ENCODE measurements around the gene RIN1. TPM values are rescaled to one million over a fixed set of nuclear protein-coding genes. Genes with fewer than 3 reads are reported as not detected.
"Not testable (repeated sequence)": the region's sequence is repeated elsewhere in the genome, so short reads cannot be mapped to it uniquely, and the experiment has no call there.

Gene RIN1
- total RNA-seq, 1 donor from 2014 or later = 3.8 TPM

DNA sequence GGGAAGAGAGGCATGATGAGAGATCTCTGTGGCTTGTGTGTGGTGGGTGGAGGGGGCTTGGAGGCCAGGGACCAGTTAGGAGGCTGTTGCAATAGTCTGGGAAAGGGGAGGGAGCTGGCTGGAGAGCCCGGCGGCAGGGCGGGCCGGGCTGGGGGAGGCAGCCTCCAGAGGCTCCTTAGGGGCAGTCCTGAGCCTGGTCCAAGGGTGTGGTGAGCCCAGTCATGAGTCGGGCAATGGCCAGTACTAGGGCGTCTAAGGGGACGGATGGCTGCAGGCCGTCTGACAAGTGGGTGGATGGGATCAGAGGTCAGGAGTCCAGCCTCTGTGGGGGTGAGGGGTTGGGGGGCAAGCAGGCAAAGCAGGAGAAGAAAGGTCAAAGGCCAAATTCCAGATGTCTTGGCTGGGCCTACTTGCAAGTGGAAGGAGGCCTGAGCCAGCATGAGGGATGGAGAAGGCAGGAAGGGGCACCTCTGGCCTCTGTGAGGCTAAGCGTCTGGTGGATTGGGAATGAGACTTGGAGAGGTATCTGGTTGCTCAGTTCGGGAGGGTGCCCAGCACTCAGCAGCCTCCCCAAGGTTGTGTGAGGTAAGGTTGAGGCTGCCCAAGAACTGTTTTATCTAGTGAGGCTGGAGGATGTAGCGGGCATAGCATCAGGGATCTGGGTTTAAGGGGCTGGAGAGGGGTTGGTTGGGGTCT lies 13.4 kb downstream of the RIN1 start:
- no peaks in the 10 kb centered on the region for H3K27me3 ChIP-seq (ENCODE audit: control insufficient read depth, insufficient read depth, low read length)
- TF ChIP-seq, protein P1, sequence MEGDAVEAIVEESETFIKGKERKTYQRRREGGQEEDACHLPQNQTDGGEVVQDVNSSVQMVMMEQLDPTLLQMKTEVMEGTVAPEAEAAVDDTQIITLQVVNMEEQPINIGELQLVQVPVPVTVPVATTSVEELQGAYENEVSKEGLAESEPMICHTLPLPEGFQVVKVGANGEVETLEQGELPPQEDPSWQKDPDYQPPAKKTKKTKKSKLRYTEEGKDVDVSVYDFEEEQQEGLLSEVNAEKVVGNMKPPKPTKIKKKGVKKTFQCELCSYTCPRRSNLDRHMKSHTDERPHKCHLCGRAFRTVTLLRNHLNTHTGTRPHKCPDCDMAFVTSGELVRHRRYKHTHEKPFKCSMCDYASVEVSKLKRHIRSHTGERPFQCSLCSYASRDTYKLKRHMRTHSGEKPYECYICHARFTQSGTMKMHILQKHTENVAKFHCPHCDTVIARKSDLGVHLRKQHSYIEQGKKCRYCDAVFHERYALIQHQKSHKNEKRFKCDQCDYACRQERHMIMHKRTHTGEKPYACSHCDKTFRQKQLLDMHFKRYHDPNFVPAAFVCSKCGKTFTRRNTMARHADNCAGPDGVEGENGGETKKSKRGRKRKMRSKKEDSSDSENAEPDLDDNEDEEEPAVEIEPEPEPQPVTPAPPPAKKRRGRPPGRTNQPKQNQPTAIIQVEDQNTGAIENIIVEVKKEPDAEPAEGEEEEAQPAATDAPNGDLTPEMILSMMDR (IDR thresholded peaks at IDR 0.05; ENCODE audit: insufficient read depth, low read length, poor library complexity, severe bottlenecking) = no peak
- no peak overlapping the region for H3K4me3 ChIP-seq (ENCODE audit: low read depth, low read length)
- DNase-seq (ENCODE audit: low read depth) = no peak
- H3K36me3 ChIP-seq (ENCODE audit: control insufficient read depth, insufficient read depth, low read length) = no peaks in the 10 kb centered on the region

DNA sequence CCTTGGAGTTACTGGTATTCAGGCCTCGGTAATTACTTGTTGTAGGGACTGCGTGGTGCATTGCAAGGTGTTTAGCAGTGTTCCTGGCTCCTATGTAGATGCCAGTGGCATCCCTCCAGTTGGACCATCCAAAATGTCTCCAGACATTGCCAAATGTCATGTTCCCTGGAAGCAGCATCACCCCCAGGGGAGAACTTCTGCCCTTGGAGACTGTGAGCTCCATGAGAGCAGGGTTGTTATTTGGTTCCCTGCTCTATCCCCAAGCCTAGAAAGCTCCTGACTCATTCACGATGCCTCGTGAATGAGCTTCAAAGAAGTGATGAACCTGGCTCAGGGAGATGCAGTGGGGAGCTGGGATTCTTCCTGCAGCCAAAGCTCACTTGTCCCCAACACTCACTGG lies 14.6 kb downstream of the RIN1 start:
- no peaks in the 10 kb centered on the region for H3K36me3 ChIP-seq (ENCODE audit: control insufficient read depth, insufficient read depth, low read length)
- H3K4me3 ChIP-seq (ENCODE audit: low read depth, low read length) = no peak overlapping the region
- no peak for DNase-seq (ENCODE audit: low read depth)
- no peaks in the 10 kb centered on the region for H3K27me3 ChIP-seq (ENCODE audit: control insufficient read depth, insufficient read depth, low read length)
- TF ChIP-seq, protein P1 (IDR thresholded peaks at IDR 0.05; ENCODE audit: insufficient read depth, low read length, poor library complexity, severe bottlenecking) = no peak

GRCh38 chr11:66320748-66321147 lies 15.5 kb downstream of the RIN1 start:
- not testable (repeated sequence) for H3K27me3 ChIP-seq (ENCODE audit: control insufficient read depth, insufficient read depth, low read length); H3K36me3 ChIP-seq (ENCODE audit: control insufficient read depth, insufficient read depth, low read length); DNase-seq (ENCODE audit: low read depth); H3K4me3 ChIP-seq (ENCODE audit: low read depth, low read length)

DNA sequence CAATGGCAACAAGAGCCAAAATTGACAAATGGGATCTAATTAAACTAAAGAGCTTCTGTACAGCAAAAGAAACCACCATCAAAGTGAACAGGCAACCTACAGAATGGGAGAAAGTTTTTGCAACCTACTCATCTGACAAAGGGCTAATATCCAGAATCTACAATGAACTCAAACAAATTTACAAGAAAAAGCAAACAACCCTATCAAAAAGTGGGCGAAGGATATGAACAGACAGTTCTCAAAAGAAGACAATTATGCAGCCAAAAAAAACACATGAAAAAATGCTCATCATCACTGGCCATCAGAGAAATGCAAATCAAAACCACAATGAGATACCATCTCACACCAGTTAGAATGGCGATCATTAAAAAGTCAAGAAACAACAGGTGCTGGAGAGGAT lies 15.9 kb downstream of the RIN1 start:
- H3K4me3 ChIP-seq (ENCODE audit: low read depth, low read length) = not testable (repeated sequence)

GRCh38 chr11:66318600-66318970 lies 17.6 kb downstream of the RIN1 start:
- TF ChIP-seq, protein P1 (IDR thresholded peaks at IDR 0.05; ENCODE audit: insufficient read depth, low read length, poor library complexity, severe bottlenecking) = no peak
- H3K27me3 ChIP-seq (ENCODE audit: control insufficient read depth, insufficient read depth, low read length) = peaks cover 2% of the 10 kb centered on the region
- no peak for DNase-seq (ENCODE audit: low read depth)
- H3K36me3 ChIP-seq (ENCODE audit: control insufficient read depth, insufficient read depth, low read length) = no peaks in the 10 kb centered on the region
- no peak overlapping the region for H3K4me3 ChIP-seq (ENCODE audit: low read depth, low read length)

More for the DNA sequence above, 15.9 kb downstream of the RIN1 start:
- not testable (repeated sequence) for H3K27me3 ChIP-seq (ENCODE audit: control insufficient read depth, insufficient read depth, low read length); DNase-seq (ENCODE audit: low read depth); H3K36me3 ChIP-seq (ENCODE audit: control insufficient read depth, insufficient read depth, low read length)

DNA sequence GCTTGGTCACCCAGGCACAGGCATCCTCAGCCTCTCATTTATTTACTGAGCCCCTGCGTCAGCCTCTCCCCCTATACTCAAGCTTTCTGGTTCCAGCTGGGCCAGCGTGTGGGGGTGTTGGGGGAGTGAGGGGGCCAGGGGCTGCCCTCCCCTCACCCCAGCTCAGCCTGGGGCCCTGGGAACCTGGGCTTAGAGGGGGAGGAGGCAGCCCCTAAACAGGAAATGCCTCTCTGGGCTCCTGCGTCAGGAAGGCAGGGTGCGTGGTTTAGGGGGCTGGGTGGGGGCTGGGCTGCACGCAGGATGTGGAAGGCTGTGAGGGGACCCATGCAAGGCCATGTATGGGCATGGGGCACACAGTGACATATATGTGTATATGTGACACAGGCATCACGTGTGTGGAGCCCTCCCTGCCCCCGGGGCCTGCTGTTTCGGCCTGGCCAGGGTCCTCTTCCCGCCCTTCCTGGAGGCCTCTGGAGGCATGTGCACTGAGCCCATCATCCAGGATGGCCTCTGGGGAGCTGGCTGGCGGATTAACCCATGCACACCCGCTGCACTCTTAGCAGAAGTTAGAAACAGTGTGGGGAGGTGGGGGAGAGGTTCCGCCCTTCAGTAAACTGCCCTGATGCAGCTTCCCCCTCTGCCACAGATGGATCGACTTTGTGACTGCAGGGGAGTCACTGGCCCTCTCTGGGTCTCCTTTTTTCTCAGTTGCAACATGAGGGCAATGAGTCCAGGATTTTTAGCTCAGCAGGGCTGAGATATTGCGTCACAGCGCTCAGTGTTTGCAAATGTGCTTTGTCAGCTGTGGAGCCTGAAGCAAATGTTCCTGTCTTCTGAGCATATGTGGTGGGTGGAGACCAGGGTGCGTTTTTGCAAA lies 18.3 kb downstream of the RIN1 start:
- no peaks in the 10 kb centered on the region for H3K36me3 ChIP-seq (ENCODE audit: control insufficient read depth, insufficient read depth, low read length)
- H3K27me3 ChIP-seq (ENCODE audit: control insufficient read depth, insufficient read depth, low read length) = peaks cover 2% of the 10 kb centered on the region
- H3K4me3 ChIP-seq (ENCODE audit: low read depth, low read length) = no peak overlapping the region
- no peak for DNase-seq (ENCODE audit: low read depth)
- TF ChIP-seq, protein P1 (IDR thresholded peaks at IDR 0.05; ENCODE audit: insufficient read depth, low read length, poor library complexity, severe bottlenecking) = no peak
